Tibial nerve (tissue), 4 donors: ENCODE data around the gene SPOCK1. TPM values are rescaled to one million over a fixed set of nuclear protein-coding genes. Genes with fewer than 3 reads are reported as not detected.

Source experiments
- DNase-seq, 2 donors: peaks; one replicate each; pipeline ENCODE4 v3.0.0-alpha.2; 2019; ENCODE audit warnings: low spot score in 2 of 2
- H3K27ac ChIP-seq, 4 donors: fragments of 200-600 bp; sonication (generic) in 3 of 4; one replicate each; pipeline ENCODE4 v1.5.1; 2017 to 2019; ENCODE audit warnings: mild to moderate bottlenecking in 1 of 4
- H3K27me3 ChIP-seq, 2 donors: fragments of 200-600 bp; sonication (generic) in 1 of 2; one replicate each; pipeline versions ENCODE4 v1.5.1 to v1.6.0; 2017 to 2019
- H3K36me3 ChIP-seq, 3 donors: fragments of 200-600 bp; sonication (generic); one replicate each; pipeline ENCODE4 v1.5.1; 2018 to 2019
- H3K4me1 ChIP-seq, 4 donors: fragments of 200-600 bp; sonication (generic) in 3 of 4; one replicate each; pipeline ENCODE4 v1.5.1; 2017 to 2019
- H3K4me3 ChIP-seq, 4 donors: fragments of 200-600 bp; sonication (generic) in 3 of 4; one replicate each; pipeline ENCODE4 v1.5.1; 2017 to 2019; ENCODE audit warnings: mild to moderate bottlenecking in 1 of 4, moderate library complexity in 1 of 4
- H3K9me3 ChIP-seq, 4 donors: fragments of 200-600 bp; sonication (generic) in 3 of 4; one replicate each; pipeline ENCODE4 v1.5.1; 2017 to 2019
- EP300 ChIP-seq, 2 donors: sonication (generic); formaldehyde crosslinking; IDR thresholded peaks; one replicate each; pipeline ENCODE4 v1.6.1; 2017; ENCODE audit warnings: antibody characterized with exemption in 2 of 2, mild to moderate bottlenecking in 1 of 2
- POLR2A ChIP-seq, 2 donors: fragments of 450-650 bp; IDR thresholded peaks; one replicate each; pipeline ENCODE4 v1.6.1; 2017; ENCODE audit warnings: antibody characterized with exemption in 2 of 2, mild to moderate bottlenecking in 2 of 2, moderate library complexity in 2 of 2
- WGBS, 2 donors: methylation state at CpG; one replicate each; pipeline ENCODE4 v1.1.5; 2018; 5-methylcytosine and 5-hydroxymethylcytosine counted together
- total RNA-seq, 4 donors: library from RNA; depleted of rRNA; stranded (reverse); fragments of >200 nt; gene quantifications; one replicate each; pipeline ENCODE4 v1.1.0, GENCODE V29; 2016
- TF ChIP-seq, protein P1 (sequence below), 5 experiments: fragments of 200-600 bp in 3 of 5; fragments of 450-650 bp in 2 of 5; sonication (generic) in 3 of 5; IDR thresholded peaks; one replicate each; pipeline ENCODE4 v1.5.1; 2016 to 2019; ENCODE audit warnings: antibody characterized with exemption in 5 of 5, mild to moderate bottlenecking in 3 of 5, moderate library complexity in 2 of 5

Gene SPOCK1
- total RNA-seq, 4 donors from 2014 or later: 39.8 to 119 (median 73.1) TPM

DNA sequence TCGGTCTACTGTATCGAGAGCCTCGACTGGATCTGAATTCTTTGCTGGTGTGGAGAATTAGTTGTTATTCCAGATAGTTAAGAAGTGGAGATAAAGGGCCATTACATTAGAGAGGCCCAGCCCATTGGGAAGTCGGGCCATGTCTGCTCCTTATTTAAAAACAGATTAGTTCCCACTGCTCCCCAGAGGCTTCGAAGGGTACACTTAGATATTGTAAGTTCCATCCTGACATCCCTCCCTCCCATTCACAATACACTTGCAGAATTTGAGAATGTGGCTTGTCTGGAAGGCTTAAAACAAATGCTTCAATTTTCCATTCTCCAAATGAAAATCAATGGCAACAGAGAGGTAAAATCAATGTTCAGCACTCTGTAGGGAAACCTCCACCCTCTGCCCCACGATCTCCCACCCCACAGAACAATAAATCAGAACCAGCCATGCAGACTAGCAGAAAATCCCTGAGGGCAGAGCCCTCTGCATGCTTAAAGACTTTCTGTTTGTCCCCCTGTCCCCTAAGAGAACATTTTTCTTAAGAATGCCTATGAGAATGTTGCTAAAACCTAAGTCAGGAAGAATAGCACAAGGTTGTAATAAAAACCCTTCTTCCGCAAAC, 364.1 kb downstream of the SPOCK1 start:
- Histone ChIP-seq H3K27ac (no peak overlapping the region), H3K4me3 (no peak overlapping the region), H3K27me3 (no peaks in the 10 kb centered on the region), H3K9me3 (no peaks in the 10 kb centered on the region), H3K4me1 (no peaks in the 10 kb centered on the region), H3K36me3 (no peaks in the 10 kb centered on the region)
- TF ChIP-seq EP300 (IDR thresholded peaks at IDR 0.05): no peak
- TF ChIP-seq, protein P1, sequence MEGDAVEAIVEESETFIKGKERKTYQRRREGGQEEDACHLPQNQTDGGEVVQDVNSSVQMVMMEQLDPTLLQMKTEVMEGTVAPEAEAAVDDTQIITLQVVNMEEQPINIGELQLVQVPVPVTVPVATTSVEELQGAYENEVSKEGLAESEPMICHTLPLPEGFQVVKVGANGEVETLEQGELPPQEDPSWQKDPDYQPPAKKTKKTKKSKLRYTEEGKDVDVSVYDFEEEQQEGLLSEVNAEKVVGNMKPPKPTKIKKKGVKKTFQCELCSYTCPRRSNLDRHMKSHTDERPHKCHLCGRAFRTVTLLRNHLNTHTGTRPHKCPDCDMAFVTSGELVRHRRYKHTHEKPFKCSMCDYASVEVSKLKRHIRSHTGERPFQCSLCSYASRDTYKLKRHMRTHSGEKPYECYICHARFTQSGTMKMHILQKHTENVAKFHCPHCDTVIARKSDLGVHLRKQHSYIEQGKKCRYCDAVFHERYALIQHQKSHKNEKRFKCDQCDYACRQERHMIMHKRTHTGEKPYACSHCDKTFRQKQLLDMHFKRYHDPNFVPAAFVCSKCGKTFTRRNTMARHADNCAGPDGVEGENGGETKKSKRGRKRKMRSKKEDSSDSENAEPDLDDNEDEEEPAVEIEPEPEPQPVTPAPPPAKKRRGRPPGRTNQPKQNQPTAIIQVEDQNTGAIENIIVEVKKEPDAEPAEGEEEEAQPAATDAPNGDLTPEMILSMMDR (IDR thresholded peaks at IDR 0.05): no peak
- no peak for TF ChIP-seq POLR2A (IDR thresholded peaks at IDR 0.05)
- no peak for DNase-seq
- 57 to 66% methylated on average over 7 of the region's 7 CpGs for WGBS, 2 donors

GRCh38 chr5:137129886-137130680, 369.0 kb downstream of the SPOCK1 start:
- Histone ChIP-seq H3K36me3 (no peaks in the 10 kb centered on the region), H3K4me1 (no peaks in the 10 kb centered on the region), H3K27me3 (no peaks in the 10 kb centered on the region), H3K27ac (no peak overlapping the region), H3K9me3 (no peaks in the 10 kb centered on the region), H3K4me3 (no peak overlapping the region)
- no peak for DNase-seq
- 84 to 85% methylated on average over 2 of the region's 2 CpGs for WGBS, 2 donors
- TF ChIP-seq POLR2A (IDR thresholded peaks at IDR 0.05) (no peak), EP300 (IDR thresholded peaks at IDR 0.05) (no peak)
- TF ChIP-seq, protein P1 (IDR thresholded peaks at IDR 0.05): no peak

DNA sequence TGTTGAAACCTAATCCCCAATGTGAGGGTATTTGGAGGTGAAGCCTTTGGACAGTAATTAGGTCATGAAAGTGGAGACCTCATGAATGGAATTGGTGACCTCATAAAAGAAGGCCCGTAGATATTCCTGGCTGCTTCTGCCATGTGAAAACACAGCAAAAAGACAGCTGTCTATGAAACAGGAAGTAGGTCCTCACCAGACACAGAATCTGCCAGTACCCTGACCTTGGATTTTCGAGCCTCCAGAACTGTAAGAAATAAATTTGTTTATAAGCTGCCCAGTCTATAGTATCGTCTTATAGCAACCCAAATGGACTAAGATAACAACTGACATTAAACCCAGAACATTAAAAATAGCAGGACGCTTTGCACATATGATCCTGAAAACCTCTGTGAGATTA, 371.1 kb downstream of the SPOCK1 start:
- Histone ChIP-seq H3K4me3 (no peak overlapping the region), H3K36me3 (no peaks in the 10 kb centered on the region), H3K4me1 (no peaks in the 10 kb centered on the region), H3K27ac (no peak overlapping the region), H3K9me3 (no peaks in the 10 kb centered on the region), H3K27me3 (no peaks in the 10 kb centered on the region)
- 56 to 69% methylated on average over 4 of the region's 4 CpGs for WGBS, 2 donors
- no peak for DNase-seq
- no peak for TF ChIP-seq EP300 (IDR thresholded peaks at IDR 0.05)
- TF ChIP-seq, protein P1 (IDR thresholded peaks at IDR 0.05): no peak
- TF ChIP-seq POLR2A (IDR thresholded peaks at IDR 0.05): no peak

DNA sequence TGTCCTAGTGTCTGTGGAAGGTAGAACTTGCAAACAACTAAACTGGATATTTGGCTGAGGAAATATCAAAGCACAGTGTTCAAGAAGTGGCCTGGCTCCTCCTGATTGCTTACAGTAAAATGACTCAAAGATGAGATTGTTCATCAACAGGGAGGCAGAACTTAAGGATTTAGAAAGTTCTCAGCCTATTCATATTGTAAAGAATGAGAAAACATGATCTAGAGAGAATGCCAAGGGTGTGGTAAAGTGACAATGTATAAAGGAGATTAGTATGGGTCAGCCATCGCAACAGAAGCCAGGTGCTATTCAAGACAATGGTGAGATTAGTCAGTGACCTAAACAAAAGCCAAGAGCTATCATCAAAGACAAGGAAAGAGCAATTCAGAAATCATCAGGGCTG, 372.3 kb downstream of the SPOCK1 start:
- TF ChIP-seq EP300 (IDR thresholded peaks at IDR 0.05) (no peak), POLR2A (IDR thresholded peaks at IDR 0.05) (no peak)
- TF ChIP-seq, protein P1 (IDR thresholded peaks at IDR 0.05): no peak
- no peak for DNase-seq
- Histone ChIP-seq H3K36me3 (no peaks in the 10 kb centered on the region), H3K4me1 (no peaks in the 10 kb centered on the region), H3K9me3 (no peaks in the 10 kb centered on the region), H3K27me3 (no peaks in the 10 kb centered on the region), H3K27ac (no peak overlapping the region), H3K4me3 (no peak overlapping the region)
- 88 to 95% methylated on average over 1 of the region's 1 CpG for WGBS, 2 donors

DNA sequence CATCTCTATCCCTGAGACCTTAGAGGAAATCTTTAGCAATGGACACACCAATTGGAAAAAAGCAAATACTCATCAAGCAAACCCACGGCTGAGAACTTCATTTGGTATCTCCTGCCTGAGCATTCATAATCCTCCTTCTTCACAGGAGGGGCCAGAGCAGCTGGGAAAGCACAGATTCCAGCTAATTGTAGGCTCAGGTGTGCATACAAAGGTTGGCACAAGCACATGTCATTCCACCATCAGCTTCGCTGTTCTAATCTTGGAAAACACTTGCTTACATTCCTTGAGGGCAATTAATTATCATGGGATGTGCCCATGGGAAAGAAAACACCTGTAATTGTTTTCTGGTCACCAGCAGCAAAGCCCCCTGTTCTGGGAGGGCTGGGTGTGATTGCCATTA, 376.6 kb downstream of the SPOCK1 start:
- Histone ChIP-seq H3K9me3 (no peaks in the 10 kb centered on the region), H3K4me1 (no peaks in the 10 kb centered on the region), H3K27me3 (no peaks in the 10 kb centered on the region), H3K4me3 (no peak overlapping the region), H3K36me3 (no peaks in the 10 kb centered on the region), H3K27ac (no peak overlapping the region)
- TF ChIP-seq EP300 (IDR thresholded peaks at IDR 0.05) (no peak), POLR2A (IDR thresholded peaks at IDR 0.05) (no peak)
- TF ChIP-seq, protein P1 (IDR thresholded peaks at IDR 0.05): no peak
- no peak for DNase-seq
- 70 to 75% methylated on average over 2 of the region's 2 CpGs for WGBS, 2 donors
